ENCODE measurements around the gene SOWAHA.

GRCh38 chr5:132808448-132808847, 4.7 kb upstream of the SOWAHA start:
- TF ChIP-seq POLR2AphosphoS5 (IDR thresholded peaks at IDR 0.05; ENCODE audit: low read depth, low read length), result no peak
- no peak for TF ChIP-seq CTCF (IDR thresholded peaks at IDR 0.05)
- TF ChIP-seq REST (IDR thresholded peaks at IDR 0.05; ENCODE audit: insufficient read depth in 1 of 2, low read depth in 2 of 2, low read length in 1 of 2), result no peak
- TF ChIP-seq SIN3A (IDR thresholded peaks at IDR 0.05; ENCODE audit: borderline replicate concordance, insufficient read depth, low read depth, low read length), result no peak
- TF ChIP-seq TCF7L2 (IDR thresholded peaks at IDR 0.05; ENCODE audit: low read depth, low read length), result no peak

Data from Panc1 (cell line).